ENCODE measurements around the gene LATS2.

LATS2 gene

DNA sequence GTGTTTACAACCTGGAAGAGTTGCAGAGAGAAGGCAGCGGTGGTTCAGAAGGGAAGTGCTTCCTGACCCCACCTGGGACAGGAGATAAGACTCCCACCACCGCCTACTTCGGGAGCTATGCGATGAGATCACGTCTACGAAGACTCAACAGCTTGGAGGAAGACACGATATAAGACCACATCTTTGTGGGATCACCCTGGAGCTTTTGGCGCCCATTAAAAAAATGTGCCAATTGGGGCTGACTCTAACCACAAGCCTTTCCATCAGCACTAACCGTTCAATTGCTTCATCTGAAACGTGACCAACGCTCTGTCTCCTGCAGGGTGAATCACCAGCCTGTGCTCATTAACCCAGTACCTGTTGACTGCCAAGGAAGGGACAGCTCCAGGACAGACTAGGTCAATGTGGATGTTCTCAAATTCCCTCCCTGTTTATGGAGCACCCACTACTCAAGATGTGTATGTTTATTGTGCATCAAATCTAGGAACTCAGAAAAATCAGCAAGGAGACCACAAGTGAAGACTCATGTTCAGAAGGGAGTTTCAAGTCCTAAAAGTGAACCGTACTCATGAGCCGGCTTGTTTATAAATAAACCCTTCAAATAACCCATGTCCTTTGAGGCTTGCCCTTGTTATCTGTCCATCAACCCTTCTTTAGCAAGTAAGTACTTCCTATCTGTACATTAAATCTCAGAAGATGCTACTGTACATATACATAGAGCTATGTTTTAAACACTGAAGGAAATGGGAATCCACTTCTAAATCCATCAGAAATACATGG lies 67.5 kb downstream of the LATS2 start:
- DNase-seq (ENCODE audit: low read depth, low spot score): no peak

DNA sequence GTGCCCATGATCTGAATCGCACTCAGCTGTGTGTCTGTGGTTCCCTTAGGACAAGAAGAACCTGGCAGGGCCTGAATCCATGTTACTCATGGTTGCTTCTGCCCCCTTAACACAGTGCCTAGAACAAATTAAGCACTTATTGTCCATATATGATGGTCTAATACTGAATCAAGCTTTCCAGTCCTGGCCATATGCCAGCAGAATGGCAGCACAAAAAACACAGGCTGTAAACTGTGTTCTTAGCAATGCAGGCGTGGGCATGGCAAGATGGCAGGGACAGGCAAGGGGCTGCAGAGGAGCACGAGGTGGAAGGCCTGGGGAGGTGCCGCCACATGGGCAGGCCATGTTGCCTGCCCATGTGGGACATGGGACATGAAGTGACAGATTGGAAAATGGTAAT lies 68.2 kb downstream of the LATS2 start:
- no peak for DNase-seq (ENCODE audit: low read depth, low spot score)

DNA sequence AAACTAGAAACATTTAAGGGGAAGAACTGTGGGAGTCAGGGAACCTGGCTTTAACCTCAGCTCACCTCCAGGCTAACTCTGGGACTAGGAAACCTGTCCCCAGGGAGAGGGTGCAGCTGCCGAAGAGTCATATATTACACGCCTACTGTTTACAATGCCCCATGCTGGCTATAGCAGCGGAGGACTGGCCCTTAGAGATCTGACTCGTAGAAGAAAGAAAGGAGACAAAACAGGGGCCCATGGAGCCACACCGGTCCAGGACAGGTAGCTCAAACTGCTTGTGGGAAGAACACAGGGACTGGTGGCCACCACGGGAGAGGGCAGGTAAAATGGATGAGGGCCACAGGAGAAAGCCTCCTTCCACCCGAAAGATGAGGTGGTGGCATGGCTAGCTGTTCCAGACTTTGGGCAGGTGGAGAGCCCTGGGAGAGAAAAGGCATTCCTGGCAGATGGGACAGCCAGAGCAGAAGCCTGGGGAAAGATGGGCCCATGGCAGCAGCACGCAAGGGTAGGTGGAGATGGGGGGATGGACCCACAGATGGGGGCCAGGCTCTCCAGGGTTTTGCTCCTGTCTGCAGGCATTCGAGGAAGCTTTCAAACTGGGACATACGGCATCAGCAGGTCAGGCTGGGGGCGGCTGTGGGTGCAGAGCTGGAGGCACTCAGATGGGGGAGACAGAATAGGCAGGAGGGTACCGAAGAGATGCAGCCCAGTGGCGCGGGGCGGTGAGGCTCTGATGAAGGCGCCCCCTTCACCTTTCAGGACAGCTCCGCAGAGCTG lies 69.5 kb downstream of the LATS2 start:
- DNase-seq (ENCODE audit: low read depth, low spot score): no peak

DNA sequence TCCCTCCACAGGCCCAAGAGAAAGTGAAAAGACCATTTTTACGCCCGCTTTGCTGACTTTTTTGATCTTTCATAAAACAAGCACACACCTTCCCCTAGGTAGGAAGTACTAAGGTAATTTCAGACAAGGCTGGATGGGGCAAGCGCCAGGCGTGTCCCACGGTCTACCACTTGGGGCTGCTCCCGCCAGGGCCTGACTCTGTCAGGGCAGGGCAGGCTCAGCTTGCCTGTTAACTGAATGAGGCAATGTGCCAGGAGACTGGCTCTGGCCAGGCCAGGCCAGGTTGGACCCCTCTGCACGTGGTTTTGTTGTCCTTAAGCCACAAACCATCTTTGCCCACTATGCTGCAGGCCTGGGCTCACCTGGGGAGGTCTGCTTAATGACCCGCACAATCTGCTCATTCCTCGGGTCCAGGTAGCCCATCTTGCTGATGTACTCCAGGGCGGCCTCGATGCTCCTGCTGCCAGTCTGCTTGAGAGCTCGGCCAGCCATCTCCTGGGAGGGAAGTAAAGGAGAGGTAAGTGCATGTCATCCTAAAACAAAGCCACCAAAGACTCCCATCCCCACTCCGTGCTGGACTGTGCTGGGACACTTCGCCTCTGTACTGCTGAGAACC lies 70.4 kb downstream of the LATS2 start:
- no peak for DNase-seq (ENCODE audit: low read depth, low spot score)

DNA sequence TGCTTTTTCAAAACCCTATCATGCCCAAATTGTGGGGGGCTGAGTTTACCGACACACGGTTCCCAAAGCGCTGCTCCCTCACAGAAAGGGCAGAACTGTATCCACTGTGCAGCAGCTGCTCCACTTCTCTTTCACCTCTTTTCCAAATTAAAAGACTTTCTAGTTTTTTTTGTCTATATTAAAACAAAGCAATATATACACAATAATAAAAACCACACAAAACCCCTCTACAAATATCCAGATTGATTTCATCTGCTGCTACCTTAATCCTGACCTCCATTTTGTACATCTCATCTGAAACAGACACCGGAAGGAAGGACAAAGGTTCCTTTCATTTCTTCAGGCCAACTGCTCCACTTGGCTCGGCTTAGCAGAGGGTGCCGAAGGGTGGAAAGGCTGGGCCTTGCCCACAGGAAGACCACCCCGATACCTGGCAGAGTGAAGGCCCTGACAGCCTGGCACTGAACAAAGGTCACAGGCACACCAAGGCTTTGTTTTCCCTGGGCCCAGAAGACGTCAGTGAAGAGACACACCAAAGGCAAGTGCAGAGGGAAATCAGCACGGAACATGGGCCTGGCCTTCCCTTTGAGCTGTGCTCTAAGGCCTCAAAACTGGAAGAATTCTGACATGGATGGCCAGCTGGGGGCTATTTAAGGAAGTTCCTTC lies 71.6 kb downstream of the LATS2 start:
- no peak for DNase-seq (ENCODE audit: low read depth, low spot score)

DNA sequence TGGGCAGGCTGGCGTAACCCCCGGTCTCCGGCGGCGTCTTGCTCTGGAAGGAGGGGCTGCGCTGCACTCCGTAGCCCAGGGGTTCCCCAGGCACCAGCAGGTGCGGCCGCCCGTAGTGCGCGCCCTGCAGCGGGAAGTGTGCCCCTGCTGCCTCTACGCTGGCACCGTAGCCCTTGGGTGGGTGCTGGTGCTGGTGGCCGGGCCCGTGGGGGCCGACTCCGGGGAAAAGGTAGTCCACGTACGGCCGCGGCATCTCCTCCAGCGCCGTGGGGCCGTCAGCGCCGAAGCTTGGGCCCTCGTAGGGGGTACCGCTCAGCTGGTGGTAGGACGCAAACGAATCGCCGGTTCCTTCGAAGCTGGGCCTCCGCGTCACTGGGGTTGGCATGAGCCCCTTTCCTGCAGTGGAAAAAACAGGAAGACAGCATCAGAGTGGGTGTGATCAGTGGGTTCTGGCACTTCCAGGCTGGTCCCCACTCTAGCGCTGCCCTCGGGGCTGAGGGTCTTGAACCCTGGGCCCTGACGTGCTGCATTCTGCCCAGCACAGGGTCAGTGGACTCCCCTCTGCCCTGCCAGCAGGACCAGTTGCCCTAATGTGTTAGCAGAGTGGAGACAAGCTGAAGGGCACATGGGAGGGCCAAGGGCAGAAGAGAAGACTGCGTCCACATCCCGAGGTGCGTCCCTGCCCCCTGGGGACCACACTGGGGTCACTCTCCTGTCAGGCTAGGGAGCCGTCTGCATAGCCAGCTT lies 72.3 kb downstream of the LATS2 start:
- DNase-seq (ENCODE audit: low read depth, low spot score): no peak

DNA sequence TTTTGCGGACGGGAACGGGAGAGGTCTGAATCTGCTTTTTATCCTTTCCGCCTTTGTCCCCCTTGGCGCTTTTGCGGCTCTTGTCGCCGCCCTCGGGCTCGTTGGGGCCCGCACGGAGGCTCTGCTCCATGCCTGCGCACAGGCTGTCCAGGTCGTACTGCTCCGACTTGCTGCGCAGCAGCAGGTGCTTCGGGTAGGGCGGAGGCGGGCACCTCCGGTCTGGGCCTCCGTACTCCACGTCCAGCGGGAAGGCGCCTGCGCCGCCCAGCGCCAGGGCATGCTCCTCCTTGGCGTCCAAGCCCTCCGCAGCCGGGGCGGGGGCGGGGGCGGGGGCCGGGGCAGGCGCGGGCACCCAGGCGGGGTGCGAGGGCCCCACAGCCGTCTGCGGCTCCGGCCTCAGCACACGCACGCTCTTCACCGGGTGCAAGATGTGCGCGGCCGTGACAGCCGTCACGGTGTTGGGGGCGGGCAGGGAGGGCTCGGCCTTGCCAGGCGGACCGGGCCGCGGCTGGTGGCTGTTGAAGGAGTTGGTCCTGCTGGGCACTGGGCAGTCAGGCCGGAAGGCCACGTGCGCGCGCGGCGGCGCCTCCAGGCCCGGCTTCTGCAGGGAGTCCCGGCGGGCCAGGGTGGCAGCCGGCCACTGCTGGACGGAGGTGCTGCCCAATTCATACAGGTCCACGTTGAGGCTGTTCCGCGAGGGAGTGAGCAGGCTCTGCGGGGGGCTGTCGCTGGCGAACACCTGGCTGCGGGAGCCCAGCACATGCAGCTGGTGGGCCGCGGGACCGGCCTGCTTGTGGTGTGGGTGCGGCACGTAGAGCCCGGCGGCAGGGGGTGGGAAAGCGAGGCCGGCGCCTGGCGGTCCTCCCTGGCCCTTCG lies 73.1 kb downstream of the LATS2 start:
- no peak for DNase-seq (ENCODE audit: low read depth, low spot score)

DNA sequence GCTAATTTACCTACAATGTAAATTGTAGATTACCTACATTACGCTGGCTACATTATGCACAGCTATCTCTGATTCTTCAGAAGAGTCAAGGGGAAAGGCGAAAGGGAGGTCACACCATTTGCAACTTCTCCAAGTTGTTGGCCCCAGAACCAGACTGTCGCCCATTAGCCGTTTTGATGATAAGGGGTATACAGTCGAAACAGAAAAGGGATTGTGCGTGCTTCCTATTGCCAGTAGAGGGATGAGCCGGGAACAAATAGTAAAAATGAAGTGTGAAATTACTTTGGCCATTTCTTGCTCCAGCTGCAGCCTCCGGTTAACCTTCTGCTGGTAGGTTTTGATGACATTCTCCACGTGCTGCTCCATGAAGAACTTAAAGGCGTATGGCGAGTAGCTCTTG lies 73.8 kb downstream of the LATS2 start:
- no peak for DNase-seq (ENCODE audit: low read depth, low spot score)

DNA sequence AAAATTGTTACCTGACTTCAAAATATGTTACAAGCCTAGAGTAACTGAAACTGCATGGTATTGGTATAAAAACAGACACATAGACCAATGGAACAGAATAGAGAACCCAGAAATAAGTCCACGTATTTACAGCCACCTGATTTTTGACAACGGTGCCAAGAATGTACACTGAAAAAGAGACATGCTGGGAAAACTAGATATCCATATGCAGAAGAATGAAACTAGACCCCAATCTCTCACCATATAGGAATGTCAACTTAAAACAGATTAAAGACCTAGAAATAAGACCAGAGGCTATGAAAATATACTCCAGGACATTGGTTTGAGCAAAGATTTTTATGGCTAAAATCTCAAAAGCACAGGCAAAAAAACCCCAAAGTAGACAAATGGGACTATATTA lies 76.5 kb downstream of the LATS2 start:
- DNase-seq (ENCODE audit: low read depth, low spot score): no peak

DNA sequence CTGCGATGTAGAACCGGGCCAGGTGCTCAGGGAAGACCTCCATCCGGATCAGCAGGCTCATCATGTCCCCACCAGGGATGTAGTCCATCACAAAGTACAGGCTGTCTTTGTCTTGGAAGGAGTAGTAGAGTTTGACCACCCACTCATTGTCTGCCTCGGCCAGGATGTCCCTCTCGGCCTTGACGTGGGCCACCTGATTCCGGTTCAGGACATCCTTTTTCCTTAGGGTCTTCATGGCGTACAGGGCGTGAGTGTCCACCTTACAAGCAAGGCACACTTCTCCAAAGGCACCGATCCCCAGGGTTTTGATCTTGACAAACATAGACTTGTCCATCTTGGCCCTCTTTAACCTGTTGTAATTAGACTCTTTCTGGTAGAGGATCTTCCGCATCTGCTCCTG lies 78.0 kb downstream of the LATS2 start:
- DNase-seq (ENCODE audit: low read depth, low spot score): no peak

DNA sequence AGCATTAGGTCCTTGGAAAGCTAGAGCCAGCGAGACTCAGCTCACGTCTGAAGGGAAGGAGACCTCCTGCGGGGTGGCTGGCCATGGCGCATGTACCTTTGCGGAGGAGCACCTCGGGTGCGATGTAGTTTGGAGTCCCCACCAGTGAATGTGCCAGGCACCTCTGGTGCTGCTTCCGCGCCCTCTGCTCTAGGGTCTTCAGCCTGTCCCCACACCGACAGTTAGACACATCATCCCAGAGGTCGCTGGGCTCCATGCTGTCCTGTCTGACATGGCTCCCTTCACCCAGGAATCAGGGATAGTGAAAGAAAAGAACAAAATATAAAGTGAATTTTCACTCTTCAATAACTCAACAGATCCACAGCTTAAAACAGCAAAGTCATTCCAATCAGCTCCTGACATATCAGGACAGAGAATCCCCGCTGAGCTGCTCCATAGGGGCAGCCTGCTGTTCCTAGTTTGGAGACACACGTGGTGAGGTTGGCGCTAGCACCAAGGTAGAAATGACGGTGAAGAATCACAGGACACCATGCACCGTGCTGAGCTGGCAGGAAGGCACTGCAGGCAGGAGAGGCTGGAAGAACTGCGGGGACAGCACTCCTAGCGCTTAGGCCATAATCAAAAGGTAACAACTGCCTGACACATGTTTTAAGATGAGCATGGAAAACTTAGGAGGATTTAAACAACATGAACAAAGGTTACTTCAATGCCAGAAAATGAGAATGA lies 79.9 kb downstream of the LATS2 start:
- no peak for DNase-seq (ENCODE audit: low read depth, low spot score)

DNA sequence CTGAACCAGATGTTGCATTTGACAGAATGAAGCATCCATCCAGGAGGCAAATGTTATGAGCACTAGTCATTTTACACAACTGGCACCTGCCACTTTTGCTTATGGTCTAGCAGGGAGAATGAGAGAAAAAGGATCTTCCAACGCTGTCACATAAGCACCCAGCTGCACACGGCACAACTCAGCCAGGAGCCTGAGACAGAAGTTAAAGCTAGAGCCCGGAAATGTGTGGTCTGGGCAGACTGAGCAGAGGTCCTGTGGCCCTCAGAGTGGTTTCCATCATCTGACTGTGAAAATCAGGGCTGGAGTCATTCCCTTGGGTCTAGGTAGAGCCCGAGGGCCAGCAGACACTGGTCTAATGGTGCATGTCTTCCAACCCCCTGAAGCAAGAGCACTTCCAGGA lies 80.5 kb downstream of the LATS2 start:
- no peak for DNase-seq (ENCODE audit: low read depth, low spot score)

DNA sequence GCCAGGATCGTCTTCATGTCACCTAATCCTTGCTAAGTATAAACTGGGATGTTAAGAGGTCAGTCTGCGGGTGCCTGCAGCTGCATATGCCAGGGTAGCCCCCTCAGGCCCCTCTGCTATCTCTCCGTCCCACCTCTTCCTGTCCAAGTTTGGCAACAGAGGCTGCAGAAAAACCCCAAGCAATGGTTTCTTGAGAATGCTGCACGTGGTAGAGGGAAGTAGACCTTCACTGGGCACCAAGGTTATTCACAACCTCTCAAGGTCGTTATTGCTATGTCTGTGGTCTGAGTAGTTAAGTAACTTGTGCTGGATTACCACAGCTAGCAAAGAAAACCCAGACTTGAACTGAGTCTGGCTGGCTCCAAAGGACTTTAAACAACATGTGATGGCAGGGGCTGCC lies 81.0 kb downstream of the LATS2 start:
- DNase-seq (ENCODE audit: low read depth, low spot score): no peak

DNA sequence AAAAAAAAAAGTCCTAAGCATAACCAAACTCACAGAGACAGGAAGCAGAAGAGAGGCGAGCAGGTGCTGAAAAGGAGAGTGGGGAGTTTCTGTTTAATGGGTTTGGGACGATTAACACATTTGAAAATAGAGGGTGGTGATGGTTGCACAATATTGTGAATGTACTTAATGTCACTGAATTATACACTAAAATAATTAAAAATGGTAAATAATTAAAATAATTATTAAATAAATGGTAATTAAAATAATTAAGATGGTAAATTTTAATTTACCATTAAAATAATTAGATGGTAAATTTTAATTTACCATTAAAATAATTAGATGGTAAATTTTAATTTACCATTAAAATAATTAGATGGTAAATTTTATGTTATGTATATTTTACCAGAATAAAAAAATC lies 84.0 kb downstream of the LATS2 start:
- DNase-seq (ENCODE audit: low read depth, low spot score): no peak

DNA sequence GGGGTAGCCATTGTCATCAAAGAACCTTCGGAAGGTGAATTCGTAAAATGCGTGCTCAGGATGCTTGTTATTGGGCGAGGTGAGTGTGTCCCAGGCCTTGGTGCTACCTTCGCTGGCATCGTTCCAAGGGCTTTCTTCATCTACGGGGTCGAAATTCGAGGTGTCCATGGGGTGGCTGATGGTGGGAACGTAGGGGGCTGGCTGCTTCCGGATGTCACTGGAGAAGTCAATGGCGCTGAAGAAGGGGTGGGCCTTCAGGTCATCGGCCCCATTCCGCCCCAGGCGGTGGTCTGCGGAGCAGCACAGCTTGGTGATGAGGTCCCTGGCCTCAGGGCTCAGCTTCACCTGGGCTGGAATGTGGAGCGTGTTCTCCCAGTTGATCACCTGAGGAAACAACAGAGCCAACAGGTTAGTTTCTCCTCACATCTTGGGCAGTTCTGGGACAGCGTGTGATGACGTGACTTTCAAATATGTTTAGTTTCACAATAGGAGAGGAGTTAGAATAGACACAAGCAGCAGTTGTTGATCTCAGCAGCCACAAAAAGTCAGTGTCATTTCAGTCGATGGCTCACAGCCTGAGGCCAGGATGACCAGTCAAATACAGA lies 86.3 kb downstream of the LATS2 start:
- no peak for DNase-seq (ENCODE audit: low read depth, low spot score)

DNA sequence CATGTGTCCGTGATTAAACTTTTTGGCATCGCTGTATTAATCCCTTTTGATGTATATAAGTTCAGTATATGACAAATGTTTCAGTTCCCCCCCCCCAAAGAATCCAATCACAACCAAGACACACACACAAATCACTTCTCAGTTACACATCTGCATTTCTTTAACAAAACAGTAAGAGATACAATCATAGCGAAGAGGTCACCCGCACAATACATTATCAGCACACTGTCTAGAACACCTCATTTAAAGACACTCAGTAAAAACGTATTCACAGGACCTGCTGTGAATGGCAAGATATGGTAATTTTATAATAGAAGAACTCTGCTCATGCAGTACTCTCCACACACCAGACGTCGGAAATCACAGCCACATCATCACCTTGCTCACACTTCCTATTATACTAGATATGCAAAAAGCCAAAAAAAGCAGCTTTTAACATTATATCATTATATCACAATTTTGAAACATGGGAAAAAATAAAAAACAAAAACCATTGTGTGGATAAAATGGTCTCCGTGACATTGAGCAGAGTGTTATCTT lies 87.4 kb downstream of the LATS2 start:
- DNase-seq (ENCODE audit: low read depth, low spot score): no peak

DNA sequence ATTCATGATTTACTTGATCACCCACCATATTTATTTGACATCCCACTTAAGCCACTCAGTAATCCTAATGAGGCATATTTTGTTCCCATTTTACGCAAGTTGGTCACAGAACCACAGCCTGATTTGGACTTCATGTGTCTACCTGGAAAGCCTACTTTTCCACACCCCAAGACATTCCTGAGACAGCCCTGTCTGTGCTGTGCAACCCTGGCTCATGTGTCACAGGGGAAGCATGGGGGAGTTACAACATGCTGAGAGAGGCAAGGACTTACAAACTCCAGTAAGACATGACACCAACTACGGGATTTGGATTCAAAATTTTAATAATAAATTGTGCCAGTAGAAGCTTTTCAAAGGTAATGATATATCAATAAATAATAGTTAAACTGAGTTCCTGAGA lies 88.7 kb downstream of the LATS2 start:
- no peak for DNase-seq (ENCODE audit: low read depth, low spot score)

DNA sequence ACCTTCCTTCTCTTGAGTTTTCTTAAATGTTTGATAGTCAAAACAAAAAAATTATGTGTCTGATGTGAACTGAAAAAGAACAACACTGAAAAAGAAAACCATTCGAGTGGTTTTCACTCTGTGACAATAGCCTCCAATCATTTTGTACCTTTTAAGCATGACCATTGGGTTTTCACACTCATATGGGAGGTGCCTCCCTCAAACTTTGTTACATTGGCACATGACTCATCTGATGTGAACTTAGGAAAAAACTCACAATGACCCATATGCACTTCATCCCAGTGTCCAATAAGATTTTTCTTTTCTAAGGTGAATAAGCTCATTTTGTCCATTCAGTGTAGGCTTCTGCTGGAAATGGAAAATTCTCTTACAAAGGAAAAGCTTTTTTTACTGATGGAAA lies 92.2 kb downstream of the LATS2 start:
- no peak for DNase-seq (ENCODE audit: low read depth, low spot score)

DNA sequence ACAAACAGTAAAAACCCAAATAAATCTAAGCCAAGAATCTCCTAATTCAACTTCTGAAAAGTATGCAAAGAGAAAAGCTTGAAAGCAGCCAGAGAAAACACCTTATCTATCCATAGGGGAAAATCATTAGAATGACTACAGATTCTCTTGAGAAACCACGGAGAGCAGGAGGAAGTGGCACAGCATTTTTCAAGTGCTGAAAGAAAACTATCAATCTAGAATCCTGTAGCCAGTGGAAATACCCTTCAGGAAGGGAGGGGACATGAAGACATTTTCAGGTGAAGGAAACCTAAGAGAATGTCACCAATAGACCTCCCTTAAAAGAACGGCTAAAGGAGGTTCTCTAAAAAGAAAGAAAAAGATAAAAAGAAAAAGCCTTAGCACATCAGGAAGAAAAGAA lies 92.6 kb downstream of the LATS2 start:
- no peak for DNase-seq (ENCODE audit: low read depth, low spot score)
